ENCODE results near the gene OLFML2B.

Gene OLFML2B

DNA sequence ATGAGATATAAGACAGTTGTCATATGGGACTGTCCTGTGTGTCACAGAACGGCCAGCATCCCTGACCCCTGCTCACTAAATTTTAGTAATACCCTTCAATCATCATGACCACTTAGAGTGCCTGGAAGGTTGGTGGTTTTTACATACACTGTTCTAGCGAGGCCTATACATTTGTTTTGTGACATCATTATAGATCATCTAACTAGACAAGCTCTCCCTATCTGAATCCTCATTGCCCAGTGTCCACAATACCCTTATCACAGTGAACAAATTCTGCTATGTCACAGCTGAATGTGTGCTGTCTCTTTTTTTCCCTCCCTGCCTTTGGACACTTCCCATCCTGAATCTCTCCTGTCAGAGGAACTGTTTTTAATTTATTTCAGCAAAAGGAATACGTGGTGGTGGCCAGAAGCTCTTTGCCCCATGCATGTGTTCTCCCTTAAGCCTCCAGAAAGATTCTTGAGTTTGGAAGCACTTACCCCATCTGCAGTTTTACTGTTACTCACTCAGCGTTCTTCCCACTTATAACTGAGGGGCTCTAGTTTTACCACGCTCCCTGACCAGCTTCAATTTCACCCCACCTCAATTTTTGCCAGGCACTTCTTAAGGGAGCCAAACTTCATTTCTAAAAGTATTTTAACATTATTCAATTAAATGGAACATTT is 70.3 kb downstream of the OLFML2B start:
- ChIA-PET POLR2A (ENCODE audit: low non-redundant PET) (no interaction called here), CTCF (no interaction called here)
- DNase-seq (ENCODE audit: low spot score): no peak
- H3K27ac ChIP-seq: no peak overlapping the region
- TF ChIP-seq, protein P1, sequence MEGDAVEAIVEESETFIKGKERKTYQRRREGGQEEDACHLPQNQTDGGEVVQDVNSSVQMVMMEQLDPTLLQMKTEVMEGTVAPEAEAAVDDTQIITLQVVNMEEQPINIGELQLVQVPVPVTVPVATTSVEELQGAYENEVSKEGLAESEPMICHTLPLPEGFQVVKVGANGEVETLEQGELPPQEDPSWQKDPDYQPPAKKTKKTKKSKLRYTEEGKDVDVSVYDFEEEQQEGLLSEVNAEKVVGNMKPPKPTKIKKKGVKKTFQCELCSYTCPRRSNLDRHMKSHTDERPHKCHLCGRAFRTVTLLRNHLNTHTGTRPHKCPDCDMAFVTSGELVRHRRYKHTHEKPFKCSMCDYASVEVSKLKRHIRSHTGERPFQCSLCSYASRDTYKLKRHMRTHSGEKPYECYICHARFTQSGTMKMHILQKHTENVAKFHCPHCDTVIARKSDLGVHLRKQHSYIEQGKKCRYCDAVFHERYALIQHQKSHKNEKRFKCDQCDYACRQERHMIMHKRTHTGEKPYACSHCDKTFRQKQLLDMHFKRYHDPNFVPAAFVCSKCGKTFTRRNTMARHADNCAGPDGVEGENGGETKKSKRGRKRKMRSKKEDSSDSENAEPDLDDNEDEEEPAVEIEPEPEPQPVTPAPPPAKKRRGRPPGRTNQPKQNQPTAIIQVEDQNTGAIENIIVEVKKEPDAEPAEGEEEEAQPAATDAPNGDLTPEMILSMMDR (conservative IDR thresholded peaks at IDR 0.05; ENCODE audit: low read depth): no peak

DNA sequence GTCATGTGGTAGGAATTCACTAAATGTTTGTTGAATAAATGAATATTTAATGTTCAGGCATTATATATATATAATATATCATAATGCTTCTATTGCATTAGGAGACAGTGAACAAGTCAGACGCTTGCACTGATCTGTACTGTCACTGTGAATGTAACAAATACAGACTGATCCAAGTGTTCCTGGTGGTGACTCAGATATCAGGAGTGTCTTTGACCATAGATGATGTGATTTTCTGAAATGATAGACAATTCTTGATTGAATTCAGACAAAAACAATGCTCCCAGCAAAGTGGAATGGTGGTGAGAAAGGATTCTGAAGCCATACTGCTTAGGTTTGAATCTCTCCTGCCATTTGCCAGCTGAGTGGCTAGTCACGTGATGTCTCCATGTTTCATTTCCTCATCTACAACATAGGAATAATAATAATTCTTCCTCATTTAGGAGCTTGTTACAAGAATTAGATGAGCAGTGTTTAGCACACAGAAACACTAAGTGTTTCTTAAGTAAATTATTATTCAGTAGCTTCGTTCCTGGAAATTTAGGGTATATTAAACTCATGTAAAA is 71.0 kb downstream of the OLFML2B start:
- ChIA-PET POLR2A (ENCODE audit: low non-redundant PET) (no interaction called here), CTCF (no interaction called here)
- H3K27ac ChIP-seq: no peak overlapping the region
- TF ChIP-seq, protein P1 (conservative IDR thresholded peaks at IDR 0.05; ENCODE audit: low read depth): no peak
- no peak for DNase-seq (ENCODE audit: low spot score)

DNA sequence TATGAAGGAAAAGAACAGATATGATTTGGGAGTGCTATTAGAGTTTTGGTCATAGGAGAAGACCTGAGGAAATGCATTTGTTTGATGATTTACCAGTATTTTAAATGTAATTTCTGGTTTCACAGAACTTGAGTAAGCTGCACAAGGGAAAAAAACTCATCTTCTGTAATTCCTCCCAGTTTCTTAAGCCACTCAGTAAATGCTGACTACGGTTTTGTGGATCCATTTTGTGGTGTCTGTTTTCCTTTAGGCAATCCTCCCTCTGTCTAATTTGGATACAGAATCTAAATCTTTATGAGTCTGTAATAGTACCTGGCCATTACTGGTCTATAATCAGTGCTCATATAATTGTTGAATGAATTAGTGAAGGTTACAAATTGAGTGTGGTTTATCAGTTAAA is 72.0 kb downstream of the OLFML2B start:
- CTCF ChIA-PET: interaction anchor here (0.6 kb wide), 1 partner anchor 534 kb away, joined by 3 read pairs; no protein-coding TSS in a partner anchor
- DNase-seq (ENCODE audit: low spot score): no peak
- POLR2A ChIA-PET (ENCODE audit: low non-redundant PET): no interaction called here
- H3K27ac ChIP-seq: no peak overlapping the region
- TF ChIP-seq, protein P1 (conservative IDR thresholded peaks at IDR 0.05; ENCODE audit: low read depth): no peak

DNA sequence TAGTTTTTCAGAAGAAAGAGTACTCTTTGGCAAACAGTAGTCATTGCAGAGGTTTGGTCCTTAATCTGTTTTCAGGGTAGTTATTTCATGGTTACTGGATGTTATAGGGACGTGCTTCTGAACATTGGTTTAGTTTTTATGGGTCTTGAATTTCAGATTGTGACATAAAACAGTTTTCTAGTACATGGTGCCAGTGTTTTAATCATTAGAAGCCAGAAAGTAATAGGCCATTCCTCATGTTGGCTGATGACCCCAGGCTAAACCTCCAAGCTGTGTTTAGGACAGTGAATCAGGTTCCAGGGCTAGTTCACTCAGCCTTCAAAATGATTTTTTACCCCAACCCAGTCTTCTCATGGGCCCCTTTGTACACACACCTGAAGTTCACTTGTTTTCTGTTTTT is 73.3 kb downstream of the OLFML2B start:
- TF ChIP-seq, protein P1 (conservative IDR thresholded peaks at IDR 0.05; ENCODE audit: low read depth): no peak
- no peak overlapping the region for H3K27ac ChIP-seq
- DNase-seq (ENCODE audit: low spot score): no peak
- ChIA-PET POLR2A (ENCODE audit: low non-redundant PET) (no interaction called here), CTCF (no interaction called here)

DNA sequence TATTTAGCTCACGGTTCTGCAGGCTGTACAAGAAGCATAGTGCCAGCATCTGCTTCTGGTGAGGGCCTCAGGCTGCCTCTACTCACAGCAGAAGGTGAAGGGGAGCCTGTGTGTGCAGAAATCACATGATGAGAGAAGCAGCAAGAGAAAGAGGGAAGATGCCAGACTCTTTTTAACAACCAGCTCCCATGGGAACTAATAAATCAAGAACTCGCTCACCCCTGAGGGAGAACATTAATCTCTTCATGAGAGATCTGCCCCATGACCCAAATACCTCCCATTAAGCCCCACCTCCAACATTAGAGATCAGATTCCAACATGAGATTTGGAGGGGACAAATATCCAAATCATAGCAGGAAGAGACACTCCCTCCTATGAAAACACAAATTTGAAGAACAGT is 74.1 kb downstream of the OLFML2B start:
- no peak overlapping the region for H3K27ac ChIP-seq

DNA sequence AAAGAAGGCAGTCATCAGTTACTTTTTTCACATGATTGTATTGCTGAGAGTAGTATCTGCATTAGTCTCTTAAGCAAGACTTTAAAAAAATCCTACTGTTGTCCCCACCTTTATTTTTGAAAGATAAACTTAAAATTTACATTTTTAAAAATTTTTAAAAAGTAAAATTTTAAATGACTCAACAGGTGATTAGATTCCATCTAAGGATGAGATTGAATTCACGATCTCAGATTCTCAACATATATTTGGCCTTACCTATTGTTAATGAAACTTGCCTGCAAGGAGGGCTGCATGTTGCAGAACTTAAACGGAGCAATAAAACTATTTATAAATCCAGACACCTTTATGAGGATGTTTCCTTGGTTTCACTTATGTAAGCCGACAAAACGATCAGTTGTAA is 75.2 kb downstream of the OLFML2B start:
- H3K27ac ChIP-seq: no peak overlapping the region
- DNase-seq (ENCODE audit: low spot score): no peak
- TF ChIP-seq, protein P1 (conservative IDR thresholded peaks at IDR 0.05; ENCODE audit: low read depth): no peak
- POLR2A ChIA-PET (ENCODE audit: low non-redundant PET): no interaction called here
- CTCF ChIA-PET: interaction anchor here (0.5 kb wide), 1 partner anchor 89 kb away, joined by 4 read pairs; no protein-coding TSS in a partner anchor

More for the DNA sequence above, 74.1 kb downstream of the OLFML2B start:
- DNase-seq (ENCODE audit: low spot score): no peak
- ChIA-PET CTCF (no interaction called here), POLR2A (ENCODE audit: low non-redundant PET) (no interaction called here)
- TF ChIP-seq, protein P1 (conservative IDR thresholded peaks at IDR 0.05; ENCODE audit: low read depth): no peak
